ENCODE results near the gene NPS.

Gene NPS

DNA sequence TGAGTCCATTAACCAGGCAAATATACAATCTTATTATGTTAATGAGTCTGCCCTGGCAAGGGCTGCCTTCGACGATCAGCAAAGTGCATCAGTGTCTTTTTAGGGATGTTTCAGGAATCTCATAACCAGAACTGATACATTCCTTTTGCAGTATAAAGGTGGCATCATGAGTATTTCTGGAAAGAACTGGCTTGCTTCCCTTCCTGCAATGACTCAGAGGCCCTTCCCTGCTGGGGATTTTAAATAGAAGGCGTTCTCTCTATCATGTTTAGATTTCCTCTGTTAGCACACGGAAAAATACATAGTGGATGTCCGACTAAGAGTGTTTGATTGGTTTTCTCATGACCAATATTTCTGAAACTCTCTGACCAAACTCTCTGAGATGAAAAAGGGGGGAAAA is 1.8 kb downstream of the NPS start:
- DNase-seq: peak in 17 of 42 donors; percentile 6 to 73 (median 33)
- intact Hi-C loops (cut with DNase I): no loop called here

DNA sequence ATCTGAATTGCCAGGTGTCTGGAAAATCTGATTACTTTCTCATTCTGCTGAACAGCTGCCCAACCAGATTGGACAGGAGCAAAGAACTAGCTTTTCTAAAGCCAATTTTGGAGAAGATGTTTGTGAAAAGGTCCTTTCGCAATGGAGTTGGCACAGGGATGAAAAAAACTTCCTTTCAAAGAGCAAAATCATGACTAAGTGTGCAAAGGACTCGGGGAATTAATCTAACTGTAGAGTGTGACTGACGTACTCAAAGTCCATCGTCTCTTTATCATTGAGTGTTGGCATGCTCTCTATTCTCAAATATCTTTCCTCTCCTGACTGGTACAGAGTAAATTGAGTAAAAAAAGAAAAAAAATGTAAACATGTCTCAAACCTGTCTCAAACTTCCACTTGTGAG is 3.3 kb downstream of the NPS start:
- intact Hi-C loops (cut with DNase I): no loop called here
- peak in 2 of 42 donors; percentile 21 to 30 for DNase-seq

DNA sequence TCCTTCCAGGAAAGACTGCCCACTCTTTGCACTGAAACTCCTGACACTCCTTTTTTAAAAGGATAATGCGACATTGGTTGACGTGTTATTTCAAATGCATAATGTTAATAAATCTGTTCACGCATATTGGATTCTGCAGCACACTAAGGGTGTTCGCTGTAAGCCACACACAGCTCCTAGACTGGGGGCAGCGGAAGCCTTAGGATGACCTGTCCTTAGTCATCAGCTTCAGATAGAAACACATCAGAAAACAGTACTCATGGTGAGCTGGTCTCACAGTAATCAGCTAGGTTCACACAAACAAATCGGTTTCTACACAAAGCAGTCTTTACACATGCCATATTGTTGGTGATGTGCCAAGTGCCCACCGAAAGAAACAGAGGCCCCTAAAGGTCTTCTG is 4.3 kb downstream of the NPS start:
- DNase-seq: peak in 2 of 42 donors; percentile 10 to 22
- intact Hi-C loops (cut with DNase I): no loop called here

DNA sequence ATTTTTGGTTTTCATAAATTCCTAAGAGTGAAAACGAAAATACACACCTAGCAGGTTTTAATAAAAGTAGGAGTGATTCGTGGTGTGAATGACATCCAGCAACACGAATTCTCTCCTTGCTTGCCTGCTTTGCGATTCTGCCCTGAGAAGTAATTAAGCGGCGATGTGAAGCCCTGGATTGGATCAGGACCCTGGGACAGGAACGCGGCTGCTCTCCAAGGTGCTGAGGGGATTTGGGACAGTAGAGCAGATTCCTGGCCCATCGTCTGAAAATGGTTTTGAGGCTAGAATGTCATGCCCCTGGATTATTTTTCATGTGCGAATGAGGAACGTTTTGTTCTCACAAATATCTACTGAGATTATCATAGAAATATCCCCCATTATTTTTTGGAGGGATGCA is 7.8 kb downstream of the NPS start:
- DNase-seq: peak in 1 of 42 donors; percentile 59
- intact Hi-C loops (cut with DNase I): no loop called here

DNA sequence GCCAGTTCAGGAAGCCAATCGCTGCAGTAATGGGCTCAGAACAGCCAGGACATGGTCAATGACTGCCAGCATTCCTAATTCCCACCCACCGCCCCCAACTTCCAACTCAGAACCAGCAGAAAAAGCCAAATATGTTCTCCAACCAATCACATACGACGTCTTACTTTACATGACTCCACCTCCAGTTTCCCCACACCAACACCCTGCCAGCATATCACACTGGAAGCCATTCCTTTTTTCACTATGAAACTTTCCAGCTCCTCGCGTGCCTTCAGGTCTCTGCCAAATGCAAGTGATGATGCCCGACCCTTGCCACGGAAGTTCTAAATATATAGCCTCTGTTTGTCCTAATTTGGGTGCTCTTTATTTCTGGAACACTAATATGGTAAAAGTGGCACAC is 12.5 kb downstream of the NPS start:
- intact Hi-C loops (cut with DNase I): no loop called here
- DNase-seq: no peak

DNA sequence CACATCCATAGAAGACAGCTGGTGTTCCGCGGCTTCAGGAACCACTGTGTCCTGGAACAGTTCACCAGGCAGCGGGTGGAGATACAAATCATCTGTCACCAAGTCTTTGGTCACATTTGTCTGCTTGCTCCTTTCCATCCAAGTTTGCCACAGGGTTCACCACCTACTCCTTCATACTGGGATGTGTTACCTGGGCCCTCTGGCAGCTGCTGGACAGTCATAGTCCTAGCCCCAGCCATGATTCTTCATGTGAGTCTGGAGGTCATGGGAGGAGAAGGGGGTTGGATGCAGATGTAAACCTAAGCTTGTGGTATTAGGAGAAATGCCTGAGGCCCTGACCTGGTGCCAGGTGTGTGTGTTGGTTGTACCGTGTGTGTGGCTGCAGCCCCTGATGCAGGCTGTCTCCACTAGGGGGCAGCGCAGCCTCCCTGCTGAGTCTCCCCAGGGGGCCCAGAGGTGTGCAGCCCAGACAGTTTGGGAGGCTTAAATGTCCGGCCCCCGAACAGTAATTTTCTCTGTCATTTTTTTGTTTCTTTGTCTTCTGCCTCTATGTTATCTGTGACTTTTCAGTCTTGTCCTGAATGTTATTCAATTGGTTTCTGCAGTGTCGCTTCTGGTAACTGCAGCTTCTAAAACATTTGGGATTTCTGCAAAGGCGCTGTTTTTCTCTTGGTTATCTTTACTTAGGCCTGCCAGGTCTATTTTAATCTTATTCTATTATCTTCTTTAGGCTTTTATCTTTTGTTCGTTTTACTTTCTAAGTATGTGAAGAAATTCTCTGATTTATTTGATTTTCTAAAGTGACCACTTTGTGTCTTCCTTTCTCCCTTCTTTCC is 14.8 kb downstream of the NPS start:
- DNase-seq: peak in 34 of 42 donors; percentile 23 to 82 (median 56)
- intact Hi-C loops (cut with DNase I): no loop called here

DNA sequence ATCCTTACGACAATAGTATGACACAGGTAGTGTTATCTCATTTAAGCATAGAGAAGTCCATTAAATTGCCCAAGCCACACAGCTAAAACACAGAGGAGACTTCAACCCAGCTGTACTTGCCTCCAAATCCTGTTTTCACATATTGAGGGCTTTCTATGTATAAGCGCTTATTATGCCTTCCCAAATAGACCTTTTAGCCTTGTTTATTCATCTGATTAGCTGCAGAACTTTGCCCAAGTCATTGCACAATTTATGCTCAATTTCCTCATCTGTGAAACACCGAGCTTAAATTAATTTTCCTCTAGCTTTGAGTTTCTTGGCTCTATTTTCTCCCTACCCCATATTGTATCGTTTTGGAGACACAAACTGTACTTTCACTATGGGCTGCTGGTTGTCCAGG is 15.5 kb downstream of the NPS start:
- intact Hi-C loops (cut with DNase I): no loop called here
- DNase-seq: no peak

DNA sequence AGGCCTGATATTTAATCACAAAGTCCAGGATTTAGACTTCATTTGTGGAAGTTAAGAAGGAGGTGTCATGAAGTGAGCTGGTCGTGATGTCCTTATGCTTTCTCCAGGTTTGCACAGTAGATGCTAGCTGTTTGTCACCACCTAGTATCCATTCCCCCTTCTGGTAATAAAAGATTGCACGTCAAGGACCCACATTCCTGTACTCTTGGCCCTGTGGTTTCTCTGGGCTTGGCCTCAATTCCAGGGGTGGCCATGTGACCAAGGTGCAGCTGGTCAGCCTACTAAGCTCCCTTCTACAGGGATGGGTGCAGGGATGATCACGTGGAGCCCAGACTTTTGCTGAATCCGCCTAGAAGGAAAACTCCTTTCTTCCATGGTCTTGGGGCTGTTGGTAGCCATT is 16.5 kb downstream of the NPS start:
- intact Hi-C loops (cut with DNase I): no loop called here
- DNase-seq: no peak

DNA sequence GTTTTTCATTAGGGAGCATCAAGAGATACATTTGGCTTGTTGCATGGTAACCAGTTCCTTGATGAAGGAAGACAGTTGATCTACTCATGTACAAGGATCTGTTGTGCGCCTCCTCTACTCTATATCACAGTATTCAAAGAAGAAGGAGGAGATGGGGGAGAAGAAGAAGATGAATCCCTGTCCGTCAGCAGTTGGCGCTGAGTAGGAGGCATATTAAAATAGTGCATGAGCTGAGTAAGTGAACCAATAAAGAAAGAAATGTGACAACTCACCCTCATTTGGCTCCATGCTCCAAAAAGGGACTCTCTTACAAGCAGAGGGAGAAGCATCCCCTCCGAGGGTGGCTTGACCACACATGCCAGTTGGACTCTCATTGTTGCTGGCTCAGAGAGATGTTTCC is 20.1 kb downstream of the NPS start:
- DNase-seq: peak in 4 of 42 donors; percentile 23 to 59 (median 34)
- intact Hi-C loops (cut with DNase I): no loop called here

DNA sequence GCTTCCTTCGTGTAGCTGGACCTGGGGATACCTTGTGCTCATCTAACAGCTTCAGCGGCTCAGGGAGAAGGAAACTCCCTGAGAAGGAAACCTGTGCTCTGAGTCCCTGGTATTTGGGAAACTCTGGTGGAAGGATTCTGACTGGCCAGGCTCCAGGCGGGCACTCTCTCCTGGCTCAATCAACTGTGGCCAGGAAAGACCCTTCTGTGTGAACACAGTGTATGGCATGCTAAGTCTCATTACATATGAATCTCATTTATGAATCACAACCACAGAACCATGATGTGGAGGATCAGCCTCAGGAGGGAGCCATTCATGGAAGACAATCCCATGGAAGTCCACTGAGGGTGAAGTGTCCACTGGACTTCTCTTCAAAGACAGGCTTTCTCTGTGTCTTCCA is 20.9 kb downstream of the NPS start:
- intact Hi-C loops (cut with DNase I): no loop called here
- DNase-seq: no peak

DNA sequence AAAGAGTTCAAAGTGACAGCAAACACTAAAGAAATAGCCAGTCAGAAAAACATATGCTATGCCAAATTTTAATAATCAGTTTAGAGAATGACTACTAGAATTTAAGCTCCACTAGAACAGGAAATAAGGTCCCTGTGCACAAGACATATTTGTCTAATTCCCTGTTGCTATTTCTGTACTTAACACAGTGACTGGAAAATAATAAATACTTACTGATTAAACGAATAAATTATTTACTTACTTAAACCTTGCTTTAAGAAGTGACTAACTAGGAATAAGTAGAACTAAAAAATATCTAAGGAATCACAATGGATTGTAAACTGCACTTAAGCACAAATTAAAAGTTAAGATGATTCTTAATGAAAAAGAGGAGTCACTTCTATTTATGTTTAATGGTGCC is 22.3 kb downstream of the NPS start:
- intact Hi-C loops (cut with DNase I): no loop called here
- no peak for DNase-seq

DNA sequence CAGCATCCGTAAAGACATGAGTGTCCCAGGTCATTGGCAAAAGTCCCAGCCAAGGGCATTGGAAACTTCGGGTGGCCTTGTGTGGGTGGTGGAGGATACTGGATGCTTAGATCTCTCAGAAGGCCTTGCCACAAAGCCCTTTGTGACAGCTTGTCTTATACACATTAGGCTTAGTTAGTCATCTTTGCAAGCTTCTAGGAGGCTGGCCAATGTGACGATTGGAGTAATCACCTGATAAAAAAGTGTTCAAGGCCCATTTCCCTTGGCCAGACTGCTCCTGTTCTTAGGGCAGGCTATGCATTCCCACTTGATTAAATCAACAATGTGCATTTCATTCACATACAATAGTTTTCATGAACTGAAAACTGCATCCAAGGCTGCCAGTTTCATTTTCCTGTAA is 26.9 kb downstream of the NPS start:
- intact Hi-C loops (cut with DNase I): no loop called here

DNA sequence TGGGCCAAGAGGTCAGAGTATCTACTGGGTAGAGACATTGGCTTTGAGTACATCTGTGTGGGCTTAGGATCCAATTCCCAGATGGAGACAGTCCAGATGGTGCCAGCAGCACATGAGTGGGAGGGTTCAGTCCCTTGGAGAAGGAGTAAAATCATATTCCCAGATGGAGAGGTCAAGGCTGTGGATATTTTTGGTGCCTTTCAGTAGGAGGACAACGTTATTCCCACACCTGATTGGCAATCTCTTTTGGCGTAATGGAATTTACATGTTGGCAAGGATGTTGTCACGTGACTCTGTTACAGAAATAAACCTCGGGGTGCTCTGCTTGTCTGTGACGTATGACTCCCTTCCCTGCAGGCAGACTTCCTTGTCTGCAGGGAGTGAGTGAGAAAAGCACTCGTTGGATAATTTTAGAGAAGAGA is 27.6 kb downstream of the NPS start:
- intact Hi-C loops (cut with DNase I): no loop called here
- peak in 5 of 42 donors; percentile 20 to 60 (median 28) for DNase-seq

More for the DNA sequence above, 26.9 kb downstream of the NPS start:
- no peak for DNase-seq

DNA sequence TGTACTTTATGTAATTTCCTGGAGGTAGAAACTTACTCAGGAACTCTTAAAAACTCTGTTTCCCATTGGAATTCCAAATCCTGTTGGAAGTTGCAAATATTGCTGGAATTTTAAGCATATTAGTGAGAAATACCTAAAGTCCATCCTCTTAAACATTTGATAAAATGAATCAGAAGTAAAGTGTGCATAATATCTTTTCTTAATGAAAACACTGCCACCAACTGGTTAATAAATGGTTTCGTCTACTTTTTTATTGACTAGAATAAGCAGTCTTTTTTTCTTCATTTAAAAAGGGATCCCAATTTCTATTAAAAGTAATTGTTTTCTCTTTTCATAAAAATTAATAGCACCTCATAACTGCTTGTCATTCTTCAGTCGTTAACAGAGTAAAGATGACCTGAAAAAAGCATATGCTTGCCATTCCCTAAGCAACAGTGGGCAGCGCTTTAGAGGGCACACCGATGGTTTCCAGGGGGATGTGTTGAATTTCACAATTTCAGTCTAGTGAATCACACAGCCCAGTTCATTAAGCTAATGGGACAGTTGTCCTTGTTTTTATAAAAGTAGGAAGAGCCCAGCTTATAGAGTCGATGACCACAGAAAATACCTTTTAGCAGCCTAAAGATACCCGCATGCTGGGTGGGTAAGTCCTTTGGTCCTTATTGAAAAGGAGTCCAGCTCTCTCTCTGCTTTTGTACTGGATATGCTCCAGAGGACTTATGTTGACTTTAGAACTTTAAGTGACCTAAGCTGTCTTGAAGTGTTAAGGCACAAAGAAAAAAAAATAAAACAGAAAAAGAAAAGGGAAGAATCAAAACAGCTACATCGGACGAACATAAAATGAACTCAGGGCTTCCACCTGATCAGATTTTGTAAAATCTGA is 28.5 kb downstream of the NPS start:
- no peak for DNase-seq
- intact Hi-C loops (cut with DNase I): no loop called here

DNA sequence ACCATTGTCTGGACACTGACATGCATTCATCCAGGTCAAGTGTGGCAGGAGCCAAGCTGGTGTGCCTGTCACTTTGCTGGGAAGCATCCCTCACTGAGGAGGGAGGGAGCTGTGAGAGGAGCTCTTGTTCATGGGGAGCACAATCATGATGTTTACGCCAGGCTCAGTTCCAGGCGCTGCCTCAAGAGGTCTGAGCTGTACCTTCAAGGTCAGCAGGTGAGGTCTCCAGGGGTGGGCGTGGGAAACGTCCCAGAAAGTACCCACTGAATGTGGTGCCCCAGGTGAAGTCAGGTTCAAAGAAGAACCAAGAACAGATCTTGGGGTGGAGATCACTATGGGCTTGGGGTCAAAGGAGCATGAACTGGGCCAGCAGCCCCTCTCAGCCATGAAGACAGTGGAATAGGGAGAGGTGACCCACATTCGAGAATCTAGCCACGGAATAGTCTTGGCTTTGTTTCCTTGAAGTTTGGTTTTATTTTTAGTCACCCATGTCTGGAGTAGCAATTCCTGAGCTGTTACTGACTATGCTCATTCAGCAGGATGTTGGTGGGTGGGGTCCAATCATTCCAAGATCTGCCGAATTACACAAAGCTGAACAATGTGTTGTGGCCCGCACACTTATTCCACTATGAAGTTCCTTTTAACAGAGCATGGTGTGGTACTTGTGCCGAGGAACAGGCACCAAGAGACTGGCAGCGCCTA is 29.3 kb downstream of the NPS start:
- intact Hi-C loops (cut with DNase I): no loop called here
- no peak for DNase-seq

DNA sequence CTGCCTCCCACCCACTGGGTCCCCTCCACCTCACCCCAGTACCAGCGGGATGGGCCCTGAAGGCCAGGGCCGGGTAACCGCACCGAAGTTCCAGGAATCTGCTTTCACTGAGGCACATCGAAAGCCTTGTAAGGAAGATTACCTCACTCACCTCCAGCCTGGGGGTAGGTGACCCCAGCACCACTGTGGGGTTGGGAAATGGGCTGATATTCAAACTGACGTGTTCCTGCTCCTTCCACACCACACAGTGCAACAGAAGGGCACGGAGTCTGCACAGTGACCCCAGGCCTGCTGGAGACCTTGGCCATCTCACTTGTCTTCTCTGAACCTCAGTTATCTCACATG is 29.8 kb downstream of the NPS start:
- intact Hi-C loops (cut with DNase I): no loop called here
- no peak for DNase-seq

DNA sequence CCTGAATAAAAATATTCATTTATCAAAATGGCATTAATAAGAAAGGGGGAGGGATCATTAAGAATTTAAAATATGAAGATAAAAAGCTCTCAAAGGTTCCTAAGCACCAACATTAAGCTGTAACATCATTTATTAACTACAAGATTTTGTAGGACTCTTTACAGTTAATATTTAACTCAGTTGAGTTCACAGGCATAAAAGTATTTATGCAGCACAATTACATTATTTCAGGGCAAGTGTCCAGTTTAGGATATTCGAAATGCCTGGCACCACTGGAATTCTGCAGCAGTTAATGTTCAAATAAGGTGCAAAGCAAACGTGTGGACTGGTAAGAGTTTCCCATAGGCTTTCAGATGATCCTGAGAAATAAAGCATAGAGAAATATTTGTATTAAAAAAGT is 30.5 kb downstream of the NPS start:
- no peak for DNase-seq
- intact Hi-C loops (cut with DNase I): no loop called here

DNA sequence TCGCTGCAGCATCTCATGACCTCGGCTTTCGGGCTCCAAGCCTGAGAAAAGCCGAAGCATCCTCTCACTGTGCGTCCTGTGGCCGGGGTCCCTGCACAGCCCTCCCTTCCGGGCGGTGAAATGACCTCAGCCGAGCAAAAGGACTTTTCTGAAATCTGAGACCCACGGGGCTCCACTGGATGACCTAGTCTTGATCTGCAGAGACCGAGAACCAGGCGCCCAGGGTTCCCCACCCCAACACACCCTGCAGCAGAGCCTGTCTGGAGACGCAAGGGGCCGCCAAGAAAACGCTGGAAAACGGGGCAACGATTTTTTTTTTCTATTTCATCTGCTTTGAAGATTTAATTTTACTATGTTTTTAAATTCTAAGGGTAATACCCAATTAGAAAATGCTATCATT is 31.7 kb downstream of the NPS start:
- intact Hi-C loops (cut with DNase I): no loop called here
- DNase-seq: no peak

DNA sequence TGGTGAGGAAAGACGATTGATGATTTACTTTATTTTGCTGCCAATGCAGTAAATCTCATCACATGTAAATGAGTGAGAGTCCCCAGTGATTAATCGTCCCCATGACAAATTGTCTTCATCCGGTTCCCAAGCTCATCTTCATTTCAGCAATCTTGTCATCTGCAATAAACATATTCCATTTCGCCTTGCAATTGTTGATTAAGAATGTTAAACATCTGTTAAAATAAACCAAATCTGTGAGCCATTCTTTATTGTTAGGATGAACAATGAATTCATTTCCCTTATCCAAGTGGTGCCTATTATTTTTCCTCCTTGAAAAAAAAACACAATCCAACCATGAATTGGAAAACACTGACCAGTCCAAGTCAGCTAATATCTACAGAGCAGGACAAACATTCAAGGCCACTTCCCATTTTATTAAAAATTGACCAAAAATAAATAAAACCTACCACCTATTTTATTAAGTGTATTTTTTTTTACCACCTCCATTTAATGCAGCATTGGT is 36.5 kb downstream of the NPS start:
- intact Hi-C loops (cut with DNase I): no loop called here
- no peak for DNase-seq

Data from head of caudate nucleus (tissue), 42 donors.